HG03060 (cell line): ENCODE data around the gene ARHGEF38.
A peak's percentile ranks its signal among the peaks of the same experiment; 100 is the strongest.
"Not testable (repeated sequence)": the region's sequence is repeated elsewhere in the genome, so short reads cannot be mapped to it uniquely, and the experiment has no call there.

Experiments
- ATAC-seq: cut with Tn5 transposase; IDR thresholded peaks from one replicate; pipeline ENCODE4 v1.9.1; 2021; ENCODE audit warnings: low read depth, moderate number of reproducible peaks; ENCODE audit not compliant: unreplicated experiment

ARHGEF38 gene

GRCh38 chr4:105637408-105638176 is 85.2 kb downstream of the ARHGEF38 start:
- peak; percentile 74 for ATAC-seq

- ATAC-seq = no peak
Measured at GRCh38 chr4:105641845-105642244, 89.4 kb downstream of the ARHGEF38 start.

GRCh38 chr4:105644257-105644656 is 91.8 kb downstream of the ARHGEF38 start:
- ATAC-seq = no peak

GRCh38 chr4:105645440-105645839 is 93.0 kb downstream of the ARHGEF38 start:
- no peak for ATAC-seq

- no peak for ATAC-seq
Measured at GRCh38 chr4:105650190-105650589, 97.8 kb downstream of the ARHGEF38 start.

- ATAC-seq = no peak
Measured at GRCh38 chr4:105651884-105652283, 99.5 kb downstream of the ARHGEF38 start.

GRCh38 chr4:105652286-105652888 is 100.0 kb downstream of the ARHGEF38 start:
- ATAC-seq = no peak

- no peak for ATAC-seq
Measured at GRCh38 chr4:105657117-105657765, 104.8 kb downstream of the ARHGEF38 start.

- ATAC-seq = no peak
Measured at GRCh38 chr4:105659190-105659589, 106.8 kb downstream of the ARHGEF38 start.

- ATAC-seq = no peak
Measured at GRCh38 chr4:105661028-105661427, 108.6 kb downstream of the ARHGEF38 start.

GRCh38 chr4:105662935-105663675 is 110.7 kb downstream of the ARHGEF38 start:
- no peak for ATAC-seq

GRCh38 chr4:105666693-105667092 is 114.3 kb downstream of the ARHGEF38 start:
- ATAC-seq = no peak

GRCh38 chr4:105670684-105671083 is 118.3 kb downstream of the ARHGEF38 start:
- ATAC-seq = no peak

GRCh38 chr4:105671301-105671700 is 118.9 kb downstream of the ARHGEF38 start:
- no peak for ATAC-seq

- no peak for ATAC-seq
Measured at GRCh38 chr4:105674011-105674410, 121.6 kb downstream of the ARHGEF38 start.

- ATAC-seq = no peak
Measured at GRCh38 chr4:105677709-105678108, 125.3 kb downstream of the ARHGEF38 start.

GRCh38 chr4:105679186-105679585 is 126.8 kb downstream of the ARHGEF38 start:
- ATAC-seq = no peak

GRCh38 chr4:105683038-105683437 is 130.6 kb downstream of the ARHGEF38 start:
- no peak for ATAC-seq

GRCh38 chr4:105686571-105686970 is 134.2 kb downstream of the ARHGEF38 start:
- no peak for ATAC-seq

- ATAC-seq = not testable (repeated sequence)
Measured at GRCh38 chr4:105694812-105695211, 142.4 kb downstream of the ARHGEF38 start.

- not testable (repeated sequence) for ATAC-seq
Measured at GRCh38 chr4:105695832-105696231, 143.4 kb downstream of the ARHGEF38 start.
